Tibial artery (tissue), 4 donors: ENCODE results near the gene EXT2.

Source experiments
- DNase-seq, 2 donors: peaks; one replicate each; pipeline ENCODE4 v3.0.0-alpha.2; 2019
- H3K27ac ChIP-seq, 2 donors: fragments of 200-600 bp; sonication (generic) in 1 of 2; 1 replicate in 1 of 2; 2 replicates in 1 of 2; pipeline ENCODE4 v1.5.1; 2018 to 2019; ENCODE audit warnings: mild to moderate bottlenecking in 1 of 2
- H3K27me3 ChIP-seq, 2 donors: fragments of 200-600 bp; sonication (generic) in 1 of 2; one replicate each; pipeline versions ENCODE4 v1.5.1 to v1.6.0; 2016 to 2019
- H3K36me3 ChIP-seq, 3 donors: fragments of 200-600 bp; sonication (generic) in 2 of 3; one replicate each; pipeline ENCODE4 v1.5.1; 2016 to 2019; ENCODE audit warnings: mild to moderate bottlenecking in 2 of 3
- H3K4me1 ChIP-seq, 4 donors: fragments of 200-600 bp; sonication (generic) in 2 of 4; 1 replicate in 3 of 4; 2 replicates in 1 of 4; pipeline ENCODE4 v1.5.1; 2016 to 2019
- H3K4me3 ChIP-seq, 2 donors: fragments of 200-600 bp; sonication (generic) in 1 of 2; 1 replicate in 1 of 2; 2 replicates in 1 of 2; pipeline ENCODE4 v1.5.1; 2018 to 2019; ENCODE audit warnings: mild to moderate bottlenecking in 2 of 2
- H3K9me3 ChIP-seq, 3 donors: fragments of 200-600 bp; sonication (generic) in 1 of 3; one replicate each; pipeline ENCODE4 v1.5.1; 2016 to 2019
- CTCF ChIP-seq, 2 experiments: fragments of 200-600 bp in 1 of 2; fragments of 450-650 bp in 1 of 2; IDR thresholded peaks; one replicate each; pipeline ENCODE4 v1.5.1; 2017 to 2019; ENCODE audit warnings: antibody characterized with exemption in 2 of 2, mild to moderate bottlenecking in 1 of 2, moderate library complexity in 1 of 2
- intact Hi-C: fragments of 100-400 bp; cut with DNase I; formaldehyde crosslinking; loops from one replicate; pipeline ENCODE4 v1.15.0; 2023; ENCODE audit warnings: low total_unique reads

The EXT2 gene

GRCh38 chr11:44264761-44265160 is 169.3 kb downstream of the EXT2 start:
- Histone ChIP-seq H3K36me3 (no peaks in the 10 kb centered on the region), H3K4me1 (no peaks in the 10 kb centered on the region), H3K27me3 (no peaks in the 10 kb centered on the region), H3K27ac (no peak overlapping the region), H3K4me3 (no peak overlapping the region), H3K9me3 (no peaks in the 10 kb centered on the region)
- no peak for TF ChIP-seq CTCF (IDR thresholded peaks at IDR 0.05)
- peak in 1 of 2 donors; percentile 62 for DNase-seq
- intact Hi-C loops, result no loop called here

GRCh38 chr11:44266056-44266780 is 170.7 kb downstream of the EXT2 start:
- Histone ChIP-seq H3K27ac (no peak overlapping the region), H3K36me3 (no peaks in the 10 kb centered on the region), H3K4me1 (no peaks in the 10 kb centered on the region), H3K27me3 (peaks cover 0 to 3% of the 10 kb centered on the region in 2 donors), H3K9me3 (no peaks in the 10 kb centered on the region), H3K4me3 (no peak overlapping the region)
- peak; percentile 15 to 54 for DNase-seq
- intact Hi-C loops, result no loop called here
- no peak for TF ChIP-seq CTCF (IDR thresholded peaks at IDR 0.05)

DNA sequence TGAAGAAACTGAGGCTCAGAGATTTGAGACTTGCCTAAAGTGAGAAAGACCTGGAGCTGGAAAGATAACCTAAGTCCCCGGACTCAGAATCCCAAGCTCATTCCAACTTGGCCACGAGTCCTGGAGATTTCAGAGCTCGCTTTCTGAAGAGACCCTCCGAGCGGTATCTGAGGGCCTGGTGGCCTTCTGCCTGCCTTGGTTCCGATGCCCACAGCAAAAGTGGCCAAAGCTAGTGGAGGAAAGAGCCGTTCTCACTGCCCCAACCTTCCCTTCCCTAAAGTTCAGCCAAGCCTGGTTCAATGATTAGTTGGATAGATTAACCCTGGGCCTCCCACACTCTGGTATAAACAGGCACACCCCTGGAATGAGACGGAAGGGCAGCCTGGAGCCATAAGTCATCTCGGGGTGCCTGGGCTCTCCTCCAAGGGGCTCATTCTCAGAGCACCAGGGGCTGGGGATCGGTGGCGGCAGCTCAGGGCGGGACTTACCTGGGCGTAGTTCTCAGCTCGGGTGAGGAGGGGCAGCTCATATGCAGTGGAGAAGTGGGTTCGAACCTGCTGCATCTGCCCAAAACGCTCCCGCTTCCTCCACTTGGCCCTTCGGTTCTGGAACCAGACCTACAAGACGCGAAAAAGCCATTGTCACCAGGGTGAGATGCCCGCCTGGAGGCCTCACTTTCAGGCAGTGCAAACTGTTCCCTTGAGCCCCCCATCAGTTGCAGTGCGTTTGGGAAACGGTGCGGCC is 171.7 kb downstream of the EXT2 start:
- Histone ChIP-seq H3K36me3 (no peaks in the 10 kb centered on the region), H3K4me1 (no peaks in the 10 kb centered on the region), H3K27ac (no peak overlapping the region), H3K27me3 (peaks cover 0 to 3% of the 10 kb centered on the region in 2 donors), H3K9me3 (no peaks in the 10 kb centered on the region), H3K4me3 (no peak overlapping the region)
- DNase-seq, result peak; percentile 4 to 57
- intact Hi-C loops, result no loop called here
- no peak for TF ChIP-seq CTCF (IDR thresholded peaks at IDR 0.05)

DNA sequence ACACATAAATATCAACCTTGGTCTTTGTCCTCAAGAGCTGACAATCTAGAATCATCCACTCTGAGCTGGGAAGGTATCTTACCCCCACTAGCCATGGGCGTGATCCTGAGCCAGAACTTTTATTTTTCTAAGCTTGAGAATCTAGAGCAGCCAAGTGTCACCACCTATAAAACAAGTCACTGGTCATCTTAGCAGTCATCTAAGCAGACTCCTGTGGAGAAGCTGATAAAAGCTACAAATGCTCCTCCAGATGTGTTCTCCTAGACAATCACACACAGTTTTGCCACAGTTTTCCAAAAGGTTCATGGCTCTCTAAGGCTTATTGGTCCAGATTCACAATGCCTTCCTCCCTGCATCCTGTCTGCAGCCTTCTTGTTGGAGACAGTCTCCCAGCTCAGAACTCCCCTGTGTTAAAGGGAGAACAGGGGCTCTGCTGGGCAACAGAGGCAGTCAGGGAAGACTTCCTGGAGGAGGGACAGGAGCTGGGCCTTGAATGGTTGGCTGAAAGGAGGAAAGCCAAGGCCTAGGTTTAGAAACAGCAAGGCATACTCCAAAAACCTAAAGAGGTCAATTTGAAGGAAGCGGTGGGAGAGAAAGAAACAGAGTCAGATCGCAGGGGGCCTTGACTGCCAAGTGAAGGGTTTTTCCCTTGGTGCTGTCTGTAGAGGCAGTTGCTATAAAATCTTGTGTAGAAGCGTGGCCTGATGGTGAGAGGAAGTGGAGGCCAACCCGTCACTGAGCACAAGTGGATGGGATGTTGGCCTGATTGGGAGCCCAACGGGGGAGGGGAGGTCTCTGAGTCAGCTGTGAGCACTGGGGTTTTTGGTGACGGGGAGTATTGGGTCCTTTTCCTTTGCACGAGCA is 172.5 kb downstream of the EXT2 start:
- H3K27ac ChIP-seq, result no peak overlapping the region
- intact Hi-C loops, result no loop called here
- no peak overlapping the region for H3K4me3 ChIP-seq
- TF ChIP-seq CTCF (IDR thresholded peaks at IDR 0.05), result no peak
- peaks cover 0 to 3% of the 10 kb centered on the region in 2 donors for H3K27me3 ChIP-seq
- DNase-seq, result peak; percentile 0 to 58
- H3K4me1 ChIP-seq, result no peaks in the 10 kb centered on the region
- no peaks in the 10 kb centered on the region for H3K36me3 ChIP-seq
- no peaks in the 10 kb centered on the region for H3K9me3 ChIP-seq

DNA sequence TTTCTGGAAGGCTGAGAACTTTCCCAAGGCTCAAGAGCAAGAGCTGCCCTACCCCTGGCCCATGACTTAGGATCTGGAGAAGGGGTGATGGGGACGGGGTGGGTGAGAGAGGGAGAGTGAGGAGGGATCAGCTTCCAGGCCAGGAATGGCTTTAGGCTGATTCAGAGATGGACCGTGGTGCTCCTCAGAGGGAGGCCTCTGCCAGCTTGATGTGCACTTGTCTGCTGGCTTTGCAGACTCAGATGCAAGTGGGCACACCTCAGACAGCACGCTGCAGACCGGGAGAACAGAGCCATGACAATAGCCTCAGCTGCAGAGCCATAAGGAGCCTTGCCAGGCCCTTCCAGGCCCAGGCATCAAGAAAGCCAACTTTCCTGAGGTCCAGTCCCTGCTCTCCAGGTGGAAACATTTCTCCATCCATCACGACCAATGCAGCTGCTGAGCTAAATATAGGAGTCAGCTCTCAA is 173.2 kb downstream of the EXT2 start:
- peak in 1 of 2 donors; percentile 32 for DNase-seq
- no peaks in the 10 kb centered on the region for H3K9me3 ChIP-seq
- H3K4me3 ChIP-seq, result no peak overlapping the region
- H3K4me1 ChIP-seq, result no peaks in the 10 kb centered on the region
- no peak overlapping the region for H3K27ac ChIP-seq
- TF ChIP-seq CTCF (IDR thresholded peaks at IDR 0.05), result no peak
- no peaks in the 10 kb centered on the region for H3K36me3 ChIP-seq
- intact Hi-C loops, result no loop called here
- peaks cover 0 to 3% of the 10 kb centered on the region in 2 donors for H3K27me3 ChIP-seq
